ENCODE measurements around the gene ISCA2.

Gene ISCA2

GRCh38 chr14:74486164-74486563 is 7.4 kb upstream of the ISCA2 start:
- no peak for DNase-seq (ENCODE audit: low read depth)
- no peak overlapping the region for H3K4me3 ChIP-seq (ENCODE audit: low read depth, low read length)
- TF ChIP-seq MAX (IDR thresholded peaks at IDR 0.05; ENCODE audit: low read depth, low read length) (no peak), MYC (IDR thresholded peaks at IDR 0.05; ENCODE audit: low read depth, low read length) (no peak), POLR2A (IDR thresholded peaks at IDR 0.05; ENCODE audit: extremely low read depth, insufficient read length) (no peak), CTCF (IDR thresholded peaks at IDR 0.05; ENCODE audit: low read depth, low read length) (no peak)

DNA sequence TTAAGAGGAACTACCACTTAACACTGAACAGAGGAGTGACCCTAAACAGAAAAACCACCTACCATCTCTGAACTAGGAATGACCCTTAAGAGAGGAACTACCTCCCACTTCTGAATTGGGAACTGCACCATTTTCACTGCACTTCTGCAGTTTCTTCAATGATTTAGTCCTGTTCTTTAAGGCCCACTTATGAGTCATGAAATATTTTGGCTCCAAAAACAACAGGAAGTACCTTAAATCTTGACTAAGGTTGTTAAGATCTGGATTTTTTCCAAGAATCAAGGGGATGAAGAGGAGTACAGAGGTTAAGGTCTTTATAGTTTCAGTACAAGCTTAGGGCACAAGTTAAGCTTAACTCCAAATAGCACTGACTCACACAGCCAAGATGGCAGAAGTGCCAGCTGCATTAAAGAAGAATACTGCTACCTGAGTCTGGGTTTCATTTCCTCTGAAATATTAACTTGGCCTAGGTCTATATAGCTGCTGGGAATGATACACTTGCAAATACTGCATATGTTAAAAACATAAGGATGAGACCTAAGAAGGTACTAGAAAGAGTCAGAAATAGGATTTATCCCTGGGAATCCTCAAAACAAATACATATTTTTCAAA is 4.7 kb upstream of the ISCA2 start:
- no peak overlapping the region for H3K4me3 ChIP-seq (ENCODE audit: low read depth, low read length)
- peak; percentile 47 for DNase-seq (ENCODE audit: low read depth)
- TF ChIP-seq MYC (IDR thresholded peaks at IDR 0.05; ENCODE audit: low read depth, low read length) (no peak), MAX (IDR thresholded peaks at IDR 0.05; ENCODE audit: low read depth, low read length) (no peak), POLR2A (IDR thresholded peaks at IDR 0.05; ENCODE audit: extremely low read depth, insufficient read length) (no peak), CTCF (IDR thresholded peaks at IDR 0.05; ENCODE audit: low read depth, low read length) (no peak)

- H3K4me3 ChIP-seq (ENCODE audit: low read depth, low read length): no peak overlapping the region
- TF ChIP-seq MAX (IDR thresholded peaks at IDR 0.05; ENCODE audit: low read depth, low read length) (no peak), MYC (IDR thresholded peaks at IDR 0.05; ENCODE audit: low read depth, low read length) (no peak), POLR2A (IDR thresholded peaks at IDR 0.05; ENCODE audit: extremely low read depth, insufficient read length) (no peak), CTCF (IDR thresholded peaks at IDR 0.05; ENCODE audit: low read depth, low read length) (no peak)
- DNase-seq (ENCODE audit: low read depth): no peak
Observed at GRCh38 chr14:74490486-74490885, 3.1 kb upstream of the ISCA2 start.

DNA sequence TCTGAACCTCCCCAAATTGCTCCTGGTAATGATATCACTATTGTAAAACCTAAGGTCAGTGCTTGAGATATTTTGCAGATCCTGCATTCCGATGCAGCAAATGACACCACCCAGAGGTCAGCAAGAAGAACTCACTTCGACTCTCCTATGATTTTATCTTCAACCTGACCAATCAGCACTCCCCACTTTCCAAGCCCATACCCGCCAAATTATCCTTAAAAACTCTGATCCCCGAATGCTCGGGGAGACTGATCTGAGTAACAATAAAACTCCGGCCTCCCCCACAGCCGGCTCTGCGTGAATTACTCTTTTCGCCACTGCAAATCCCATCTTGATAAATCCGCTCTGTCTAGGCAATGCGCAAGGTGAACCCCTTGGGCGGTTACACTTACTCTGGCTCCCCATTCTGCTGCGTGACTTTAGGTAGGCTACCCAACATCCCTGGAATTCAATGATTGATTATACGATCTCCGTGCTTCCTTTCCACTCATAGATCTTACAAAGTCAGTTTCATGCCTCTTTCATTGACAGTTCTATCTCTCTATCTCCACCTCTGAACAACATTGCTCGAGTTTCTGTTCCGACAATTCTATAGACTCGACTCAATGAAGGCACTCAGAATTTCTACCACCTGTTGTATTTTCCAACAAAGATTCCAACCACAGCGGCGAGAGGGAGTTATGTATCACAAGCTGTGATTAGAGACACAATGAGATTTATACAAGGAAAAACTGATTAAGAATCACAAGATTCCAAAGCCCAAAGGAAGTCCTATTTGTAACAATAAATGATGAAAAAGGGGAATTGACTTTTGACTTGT is 1.4 kb upstream of the ISCA2 start:
- peak overlapping the region; percentile 64 for H3K4me3 ChIP-seq (ENCODE audit: low read depth, low read length)
- TF ChIP-seq POLR2A (IDR thresholded peaks at IDR 0.05; ENCODE audit: extremely low read depth, insufficient read length) (no peak), MYC (IDR thresholded peaks at IDR 0.05; ENCODE audit: low read depth, low read length) (no peak), CTCF (IDR thresholded peaks at IDR 0.05; ENCODE audit: low read depth, low read length) (peak; percentile 29), MAX (IDR thresholded peaks at IDR 0.05; ENCODE audit: low read depth, low read length) (no peak)
- DNase-seq (ENCODE audit: low read depth): peak; percentile 62

- no peak for TF ChIP-seq CTCF (IDR thresholded peaks at IDR 0.05; ENCODE audit: low read depth, low read length)
- TF ChIP-seq MYC (IDR thresholded peaks at IDR 0.05; ENCODE audit: low read depth, low read length): no peak; the same call in 1 of the 2 replicates
- no peak for TF ChIP-seq POLR2A (IDR thresholded peaks at IDR 0.05; ENCODE audit: extremely low read depth, insufficient read length)
- no peak for TF ChIP-seq MAX (IDR thresholded peaks at IDR 0.05; ENCODE audit: low read depth, low read length)
- no peak for DNase-seq (ENCODE audit: low read depth)
- H3K4me3 ChIP-seq (ENCODE audit: low read depth, low read length): peak within 1 kb of the TSS; percentile 88
Observed at GRCh38 chr14:74492776-74493342, 706 bp upstream of the ISCA2 start, which contains the start of gene NPC2. Gene NPC2 (minus strand): TSS chr14:74493305. CDS start chr14:74493274, 31 bp downstream.
